Hepatocyte (in vitro differentiated cells): ENCODE results near the gene CHRNE.

ENCODE experiments used
- EZH2 ChIP-seq: fragments of 200-600 bp; sonication (generic); IDR thresholded peaks from 2 replicates; pipeline ENCODE4 v1.6.1; 2016; ENCODE audit warnings: antibody characterized with exemption, mild to moderate bottlenecking, borderline replicate concordance
- EZH2phosphoT487 ChIP-seq: fragments of 200-600 bp; sonication (generic); IDR thresholded peaks from one replicate; pipeline ENCODE4 v1.6.1; 2018; ENCODE audit warnings: antibody characterized with exemption, mild to moderate bottlenecking, low read depth, moderate library complexity; ENCODE audit not compliant: unreplicated experiment, severe bottlenecking
- TF ChIP-seq, protein P1 (sequence below): fragments of 200-600 bp; sonication (generic); IDR thresholded peaks from 2 replicates; pipeline ENCODE4 v1.5.1; 2016; ENCODE audit warnings: antibody characterized with exemption, mild to moderate bottlenecking; ENCODE audit not compliant: poor library complexity

DNA sequence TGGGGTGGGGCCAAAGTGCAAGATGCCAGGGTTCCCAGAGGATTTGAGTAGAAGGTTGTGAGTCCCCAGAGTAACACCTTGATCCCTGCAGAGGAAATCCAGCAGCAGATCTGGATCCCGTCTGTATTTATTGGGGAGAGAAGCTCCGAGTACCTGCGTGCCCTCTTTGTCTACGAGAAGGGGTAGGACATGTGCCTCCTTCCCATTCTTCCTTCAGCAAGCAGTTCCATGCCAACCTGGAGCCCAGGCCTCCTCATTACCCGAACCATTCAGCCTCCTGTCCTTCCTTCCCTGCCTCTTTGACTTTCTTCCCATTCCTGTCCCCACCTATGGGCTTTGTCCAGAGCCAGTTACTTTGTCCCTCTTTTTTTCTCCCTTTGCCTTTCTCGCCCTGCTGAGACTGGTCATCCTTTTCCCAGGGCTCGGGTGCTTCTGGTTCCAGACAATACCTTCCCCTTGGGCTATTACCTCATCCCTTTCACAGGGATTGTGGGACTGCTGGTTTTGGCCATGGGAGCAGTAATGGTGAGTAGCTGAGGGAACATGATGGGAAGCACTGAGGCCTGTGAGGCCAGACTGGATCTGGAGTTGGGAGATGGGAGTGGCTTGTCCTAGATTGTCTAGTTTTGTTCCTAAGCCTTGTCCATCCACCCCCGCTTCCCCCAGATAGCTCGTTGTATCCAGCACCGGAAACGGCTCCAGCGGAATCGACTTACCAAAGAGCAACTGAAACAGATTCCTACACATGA is 40.0 kb upstream of the CHRNE start:
- TF ChIP-seq, protein P1, sequence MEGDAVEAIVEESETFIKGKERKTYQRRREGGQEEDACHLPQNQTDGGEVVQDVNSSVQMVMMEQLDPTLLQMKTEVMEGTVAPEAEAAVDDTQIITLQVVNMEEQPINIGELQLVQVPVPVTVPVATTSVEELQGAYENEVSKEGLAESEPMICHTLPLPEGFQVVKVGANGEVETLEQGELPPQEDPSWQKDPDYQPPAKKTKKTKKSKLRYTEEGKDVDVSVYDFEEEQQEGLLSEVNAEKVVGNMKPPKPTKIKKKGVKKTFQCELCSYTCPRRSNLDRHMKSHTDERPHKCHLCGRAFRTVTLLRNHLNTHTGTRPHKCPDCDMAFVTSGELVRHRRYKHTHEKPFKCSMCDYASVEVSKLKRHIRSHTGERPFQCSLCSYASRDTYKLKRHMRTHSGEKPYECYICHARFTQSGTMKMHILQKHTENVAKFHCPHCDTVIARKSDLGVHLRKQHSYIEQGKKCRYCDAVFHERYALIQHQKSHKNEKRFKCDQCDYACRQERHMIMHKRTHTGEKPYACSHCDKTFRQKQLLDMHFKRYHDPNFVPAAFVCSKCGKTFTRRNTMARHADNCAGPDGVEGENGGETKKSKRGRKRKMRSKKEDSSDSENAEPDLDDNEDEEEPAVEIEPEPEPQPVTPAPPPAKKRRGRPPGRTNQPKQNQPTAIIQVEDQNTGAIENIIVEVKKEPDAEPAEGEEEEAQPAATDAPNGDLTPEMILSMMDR: no peak
- TF ChIP-seq EZH2phosphoT487 (no peak), EZH2 (no peak)
